CD4-positive, alpha-beta T cell treated with Interleukin-1 beta for 1 hour (primary cell): Measurements from ENCODE around the gene GALNT9.
"Not testable (repeated sequence)": the region's sequence is repeated elsewhere in the genome, so short reads cannot be mapped to it uniquely, and the experiment has no call there.

Experiments used
- DNase-seq, 2 donors: peaks; one replicate each; pipeline ENCODE4 v3.0.0-alpha.2; 2020 to 2022

The GALNT9 gene

DNA sequence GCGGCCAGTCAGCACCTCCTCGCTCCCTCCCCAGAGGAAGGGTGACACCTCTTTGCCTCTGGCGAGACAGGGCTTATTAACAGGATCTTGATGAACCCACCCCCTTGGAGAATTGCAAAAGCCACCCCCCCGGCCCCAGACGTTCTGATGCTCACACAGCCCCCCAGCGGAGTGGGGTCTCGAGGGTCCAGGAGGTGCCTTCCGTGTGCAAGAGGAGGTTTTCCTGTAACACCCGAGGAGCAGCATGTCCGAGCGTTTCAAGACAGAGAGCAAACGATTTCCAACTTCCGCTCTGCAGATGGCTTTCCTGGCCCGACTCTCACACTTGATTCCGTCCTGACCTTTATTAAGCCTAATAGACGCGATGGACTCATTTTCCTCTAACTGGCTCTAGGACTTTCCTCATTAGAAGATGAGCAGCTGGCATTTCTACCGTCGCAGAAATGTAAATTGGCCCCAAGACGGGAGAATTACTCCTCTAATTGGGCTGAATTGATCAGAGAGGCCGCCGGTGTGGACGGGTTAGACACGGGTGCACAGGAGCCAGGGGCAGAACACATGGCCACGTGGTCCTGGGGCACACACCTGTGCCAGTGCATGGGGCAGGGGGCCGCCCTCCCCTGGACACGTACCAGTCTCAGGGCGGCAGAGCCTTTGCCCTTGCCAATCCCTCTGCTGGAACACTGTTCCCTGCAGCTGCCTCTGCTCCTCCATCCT, 100.8 kb downstream of the GALNT9 start:
- no peak for DNase-seq

DNA sequence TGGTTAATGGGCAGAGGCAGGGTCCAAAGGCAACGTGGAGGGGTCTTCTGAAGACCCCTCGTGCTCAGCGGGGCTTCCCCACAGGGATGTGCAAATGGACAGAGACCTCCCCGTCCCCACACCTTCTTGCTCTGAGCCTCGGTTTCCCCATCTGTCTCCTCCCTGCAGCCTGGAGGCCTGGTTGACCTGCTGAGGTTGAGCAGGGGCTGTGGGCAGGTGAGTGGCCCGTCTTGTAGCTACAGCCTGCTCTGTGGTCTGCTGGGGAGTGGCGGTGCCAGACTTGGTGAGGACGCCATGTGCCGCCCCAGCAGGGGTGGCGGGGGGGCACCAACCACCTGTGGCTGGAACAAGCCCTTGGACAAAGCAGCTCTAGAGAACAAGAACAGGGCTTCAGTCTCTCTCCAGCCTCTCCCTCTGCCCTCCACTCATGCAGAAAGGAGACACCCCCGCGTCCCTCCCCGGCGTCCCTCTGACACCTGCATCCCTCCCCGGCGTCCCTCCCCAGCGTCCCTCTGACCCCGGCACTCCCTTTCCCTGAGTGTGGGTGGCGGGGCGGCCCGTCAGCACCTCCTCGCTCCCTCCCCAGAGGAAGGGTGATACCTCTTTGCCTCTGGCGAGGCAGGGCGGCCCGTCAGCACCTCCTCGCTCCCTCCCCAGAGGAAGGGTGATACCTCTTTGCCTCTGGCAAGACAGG, 101.5 kb downstream of the GALNT9 start:
- no peak for DNase-seq

DNA sequence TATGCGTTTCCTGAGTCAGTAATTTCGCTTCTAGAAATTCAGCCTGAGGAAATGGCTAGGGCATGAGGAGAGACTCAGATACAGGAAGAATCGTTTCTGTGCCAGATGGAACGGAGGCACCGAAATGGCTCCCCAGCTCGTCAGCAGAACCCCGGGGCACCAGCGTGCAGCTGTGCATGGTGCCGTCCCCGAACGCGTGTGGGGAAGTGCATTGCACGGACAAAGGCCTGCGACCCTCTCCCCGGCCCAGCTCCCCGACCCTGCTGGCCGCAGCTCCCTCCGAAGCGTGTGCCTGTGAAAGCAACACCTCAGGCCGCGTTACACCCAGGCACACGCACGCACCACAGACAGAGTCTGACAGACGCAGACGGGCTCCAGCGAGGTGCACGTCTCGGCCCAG, 102.3 kb downstream of the GALNT9 start:
- no peak for DNase-seq

DNA sequence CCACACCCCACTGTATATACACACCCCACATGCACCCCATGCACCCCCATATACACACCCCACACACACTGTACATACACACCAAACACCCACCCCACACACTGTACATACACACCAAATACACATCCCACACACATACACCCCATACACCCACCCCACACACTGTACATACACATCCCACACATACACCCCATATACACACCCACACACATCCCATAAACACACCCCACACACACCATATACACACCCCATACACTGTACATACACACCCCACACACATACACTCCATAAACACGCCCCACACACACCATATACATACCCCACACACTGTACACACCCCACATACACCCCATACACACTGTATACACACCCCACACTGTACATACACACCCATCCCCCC, 102.8 kb downstream of the GALNT9 start:
- no peak for DNase-seq

DNA sequence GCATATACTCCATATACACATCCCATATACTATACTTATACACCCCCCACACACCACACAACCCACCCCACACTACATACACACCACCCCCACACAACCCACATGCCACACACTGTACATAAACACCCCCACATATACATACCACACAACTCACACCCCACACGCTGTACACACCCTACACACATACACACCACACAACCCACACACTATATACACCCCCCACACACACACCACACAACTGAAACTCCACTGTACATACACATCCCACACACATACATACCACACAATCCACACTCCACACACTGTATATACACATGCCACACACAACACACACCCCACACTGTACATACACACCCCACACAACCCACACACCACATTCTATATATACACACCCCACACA, 104.2 kb downstream of the GALNT9 start:
- DNase-seq, result no peak

DNA sequence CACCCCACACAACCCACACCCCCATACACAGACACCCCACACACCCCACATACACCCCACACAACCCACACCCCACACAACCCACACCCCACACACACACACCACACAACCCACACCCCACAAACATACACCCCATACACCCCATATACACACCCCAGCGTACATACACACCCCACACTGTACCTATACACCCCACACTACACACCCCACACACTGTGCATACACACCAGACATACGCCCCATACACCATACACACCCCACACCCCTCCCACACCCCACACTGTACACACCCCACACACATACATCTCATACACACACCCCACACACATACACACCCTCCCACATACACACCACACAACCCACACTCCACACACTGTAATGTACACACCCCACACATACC, 104.9 kb downstream of the GALNT9 start:
- no peak for DNase-seq

DNA sequence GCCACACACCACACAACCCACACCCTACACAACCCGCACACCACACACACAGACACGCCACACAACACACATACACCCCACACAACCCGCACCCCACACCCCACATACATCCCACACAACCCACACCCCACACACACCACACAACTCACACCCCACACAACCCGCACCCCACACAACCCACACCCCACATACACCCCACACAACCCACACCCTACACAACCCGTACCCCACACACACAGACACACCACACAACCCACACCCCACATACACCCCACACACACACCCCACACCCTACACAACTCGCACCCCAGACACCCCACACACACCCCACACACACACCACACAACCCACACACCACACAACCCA, 106.6 kb downstream of the GALNT9 start:
- DNase-seq, result no peak

DNA sequence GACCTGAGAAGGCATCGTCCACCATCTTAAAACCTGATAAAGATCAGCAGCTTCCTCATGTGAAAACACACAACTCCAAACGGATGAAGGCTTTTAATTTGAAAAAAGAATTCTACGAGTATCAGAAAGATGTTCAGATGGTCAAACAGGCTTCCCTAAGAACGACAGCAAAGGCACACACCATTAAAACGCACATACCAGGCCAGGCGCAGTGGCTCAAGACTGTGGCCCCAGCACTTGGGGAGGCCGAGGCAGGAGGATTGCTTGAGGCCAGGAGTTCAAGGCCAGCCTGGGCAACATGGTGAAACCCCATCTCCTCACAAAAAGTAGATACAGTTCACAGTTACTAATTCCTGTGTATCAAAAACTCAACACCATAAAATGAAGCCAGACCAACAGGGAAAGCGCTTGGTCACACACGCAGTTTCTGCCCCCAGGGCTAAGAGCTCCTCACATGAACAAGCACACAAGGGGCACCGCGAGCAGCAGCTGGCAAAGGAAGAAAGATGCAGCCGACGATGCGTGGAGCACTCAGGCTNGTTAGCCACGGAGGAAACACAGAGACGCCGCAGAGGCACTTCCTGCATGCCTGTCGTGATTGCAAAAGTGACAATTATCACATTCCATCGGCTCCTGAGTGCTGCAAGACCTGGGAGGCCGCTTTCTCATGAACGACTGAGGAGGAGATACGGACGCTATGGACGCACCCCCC, 107.1 kb downstream of the GALNT9 start:
- peak; percentile 45 to 67 for DNase-seq

DNA sequence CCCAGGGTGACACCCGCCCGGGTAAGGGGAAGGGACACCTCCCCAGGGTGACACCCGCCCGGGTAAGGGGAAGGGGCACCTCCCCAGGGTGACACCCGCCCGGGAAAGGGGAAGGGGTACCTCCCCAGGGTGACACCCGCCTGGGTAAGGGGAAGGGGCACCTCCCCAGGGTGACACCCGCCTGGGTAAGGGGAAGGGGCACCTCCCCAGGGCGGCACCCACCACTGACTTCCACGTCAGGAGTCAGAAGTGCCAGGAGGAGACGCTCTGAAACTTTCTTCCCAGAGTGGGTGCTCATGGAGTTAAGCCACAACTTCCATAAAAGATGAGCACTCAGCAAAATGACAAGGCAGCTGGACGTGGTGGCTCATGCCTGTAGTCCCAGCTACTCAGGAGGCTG, 109.6 kb downstream of the GALNT9 start:
- not testable (repeated sequence) for DNase-seq

DNA sequence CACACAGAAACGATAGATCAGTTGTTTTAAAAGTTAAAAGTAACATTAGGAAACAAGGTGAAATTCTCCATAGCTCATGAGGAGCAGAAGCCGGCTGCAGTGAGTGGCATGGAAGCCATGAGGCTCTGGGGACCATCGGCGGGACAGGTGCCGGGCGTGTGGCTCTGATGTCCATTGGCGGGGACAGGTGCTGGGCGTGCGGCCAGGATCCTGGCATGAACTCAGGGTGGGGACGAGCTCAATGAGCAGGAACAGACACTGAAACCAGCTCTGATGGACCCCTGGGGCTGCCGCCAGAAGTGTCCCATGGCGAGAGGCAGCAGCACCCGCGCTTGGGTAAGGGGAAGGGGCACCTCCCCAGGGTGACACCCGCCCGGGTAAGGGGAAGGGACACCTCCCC, 110.1 kb downstream of the GALNT9 start:
- no peak for DNase-seq

DNA sequence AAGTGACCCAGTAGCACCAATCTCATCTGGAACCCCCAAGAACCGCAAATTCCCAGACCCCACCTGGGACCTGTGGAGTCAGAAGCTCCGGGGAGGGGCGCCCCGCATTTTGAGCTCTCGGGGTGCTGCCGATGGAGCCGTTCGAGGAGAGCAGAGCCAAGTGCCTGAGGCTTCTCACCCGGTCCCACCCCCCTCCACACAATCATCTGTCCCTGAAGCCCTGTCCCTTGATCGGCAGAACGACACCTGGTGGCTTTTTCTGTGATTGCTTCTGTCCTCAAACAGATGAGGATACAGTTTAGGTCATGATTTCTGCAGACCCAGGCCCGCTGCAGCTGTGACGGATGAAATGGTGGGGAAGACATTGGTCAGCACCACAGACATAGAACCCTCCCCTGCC, 110.5 kb downstream of the GALNT9 start:
- peak; percentile 48 to 59 for DNase-seq

DNA sequence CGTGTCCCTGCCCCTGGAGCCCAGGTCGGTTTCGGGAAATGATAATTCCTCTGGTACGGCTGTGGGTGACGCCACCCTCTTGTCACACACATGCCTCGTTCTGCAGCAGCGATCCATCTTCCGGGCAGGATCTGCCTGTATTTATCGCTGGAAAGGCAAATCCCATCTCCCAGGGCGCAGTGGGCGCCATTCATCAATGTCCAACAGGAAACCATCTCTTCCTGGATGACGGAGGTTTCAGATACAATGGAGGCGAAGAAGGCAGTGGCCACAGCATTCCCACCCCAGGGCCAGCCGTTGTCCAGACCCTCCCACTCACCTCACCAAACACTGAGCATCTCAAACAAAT, 110.9 kb downstream of the GALNT9 start:
- DNase-seq, result no peak

DNA sequence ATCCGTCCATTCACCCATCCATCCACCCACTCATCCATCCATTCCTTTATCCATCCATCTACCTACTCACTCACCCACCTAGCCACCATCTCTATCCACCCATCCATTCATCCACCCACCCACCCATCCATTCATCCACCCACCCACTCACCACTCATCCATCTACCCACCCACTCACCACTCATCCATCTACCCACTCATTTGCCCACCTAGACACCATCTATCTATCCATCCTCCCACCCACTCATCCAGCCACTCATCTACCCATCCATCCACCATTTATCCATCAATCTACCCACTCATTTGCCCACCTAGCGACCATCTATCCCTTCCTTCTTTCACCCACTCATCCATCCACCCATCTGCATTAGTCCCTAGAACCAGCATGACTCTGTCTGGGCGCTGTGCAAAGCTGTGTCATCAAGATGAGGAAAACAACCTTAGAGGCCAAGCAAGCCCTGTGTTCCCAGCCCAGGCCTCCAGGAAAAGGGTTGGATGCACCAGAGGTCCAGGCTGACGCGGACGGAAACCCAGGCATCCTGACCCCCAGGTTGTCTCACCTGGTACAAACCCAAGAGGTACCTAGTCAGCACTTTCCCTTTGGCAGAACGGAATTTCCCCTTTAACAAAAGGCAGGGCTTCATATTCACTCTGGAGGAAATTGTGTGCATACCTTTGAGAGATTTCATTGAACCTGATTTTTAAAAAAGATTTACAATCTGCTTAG, 111.4 kb downstream of the GALNT9 start:
- DNase-seq, result no peak

DNA sequence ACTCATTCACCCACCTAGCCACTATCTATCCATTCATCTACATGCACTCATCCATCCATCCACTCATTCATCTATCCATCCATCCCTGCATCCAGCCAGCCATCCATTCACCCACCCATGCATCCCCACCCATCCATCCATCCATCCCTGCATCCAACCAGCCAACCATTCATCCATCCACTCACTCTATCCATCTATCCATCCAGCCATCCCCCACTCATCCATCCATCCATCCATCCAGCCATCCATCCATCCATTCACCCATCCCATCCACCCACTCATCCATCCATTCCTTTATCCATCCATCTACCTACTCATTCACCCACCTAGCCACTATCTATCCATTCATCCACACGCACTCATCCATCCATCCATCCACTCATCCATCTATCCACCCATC, 112.0 kb downstream of the GALNT9 start:
- no peak for DNase-seq

DNA sequence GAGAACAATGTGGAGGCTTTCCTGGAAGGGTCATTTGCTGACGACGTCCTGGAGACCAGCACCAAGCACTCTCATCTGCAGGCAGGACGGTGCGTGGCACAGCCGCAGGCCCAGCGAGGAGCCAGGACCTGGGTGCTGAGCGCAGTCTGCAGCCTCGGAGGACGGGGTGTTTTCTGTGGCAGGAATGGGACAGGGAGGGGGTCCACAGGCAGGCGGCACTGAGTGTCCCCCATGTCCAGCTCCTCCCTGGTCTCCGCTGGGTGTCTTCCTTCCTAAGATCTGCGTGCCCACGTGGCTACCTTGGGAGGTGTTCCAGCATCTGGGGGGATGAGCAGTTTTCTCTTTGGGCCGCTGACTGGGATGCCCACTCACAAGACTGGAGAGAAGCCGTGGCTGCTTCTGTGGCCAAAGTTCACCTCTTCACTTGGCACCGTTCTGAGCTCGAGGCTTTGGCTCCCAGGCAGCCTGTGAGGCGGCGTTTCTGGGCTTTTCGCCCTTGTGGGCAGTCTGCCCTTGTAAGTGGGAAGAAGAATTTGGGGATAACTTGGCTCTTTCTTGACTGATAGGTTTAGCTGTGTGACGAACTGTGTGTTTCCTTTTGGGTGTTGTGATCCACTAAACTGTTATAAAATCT, 112.9 kb downstream of the GALNT9 start:
- no peak for DNase-seq

DNA sequence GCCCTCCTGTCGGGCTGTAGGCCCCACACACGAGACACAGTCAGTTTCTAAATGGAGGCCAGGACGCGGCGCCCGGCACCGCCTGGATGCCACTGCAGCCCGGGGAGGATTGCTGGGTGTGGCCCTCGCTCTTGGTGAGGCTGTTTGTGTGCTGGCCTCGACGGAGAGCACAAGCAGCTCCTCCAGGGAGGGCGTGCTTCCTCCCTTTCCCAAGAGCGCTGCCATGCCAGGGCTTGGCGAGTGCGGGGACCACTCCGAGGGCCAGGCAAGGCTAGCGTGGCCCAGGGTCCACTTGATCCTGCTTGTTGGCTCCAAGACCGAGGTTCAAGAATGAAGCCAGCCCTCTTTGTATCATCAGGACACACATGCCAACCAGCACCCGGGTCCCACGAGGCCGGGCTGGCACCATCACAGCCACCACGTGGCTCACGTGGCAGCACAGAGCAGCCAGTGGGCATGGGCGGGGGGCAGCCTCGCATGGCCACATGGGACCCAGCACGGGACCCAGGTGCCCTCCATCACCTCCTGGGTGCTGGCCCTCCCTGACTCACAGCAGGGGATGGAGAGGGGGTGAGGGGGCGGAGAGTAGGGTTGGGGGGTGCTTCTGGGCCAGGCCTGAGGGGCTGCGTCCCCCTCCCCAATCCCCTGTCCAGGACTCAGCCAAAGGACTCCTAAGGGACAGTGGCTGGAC, 113.9 kb downstream of the GALNT9 start:
- no peak for DNase-seq

DNA sequence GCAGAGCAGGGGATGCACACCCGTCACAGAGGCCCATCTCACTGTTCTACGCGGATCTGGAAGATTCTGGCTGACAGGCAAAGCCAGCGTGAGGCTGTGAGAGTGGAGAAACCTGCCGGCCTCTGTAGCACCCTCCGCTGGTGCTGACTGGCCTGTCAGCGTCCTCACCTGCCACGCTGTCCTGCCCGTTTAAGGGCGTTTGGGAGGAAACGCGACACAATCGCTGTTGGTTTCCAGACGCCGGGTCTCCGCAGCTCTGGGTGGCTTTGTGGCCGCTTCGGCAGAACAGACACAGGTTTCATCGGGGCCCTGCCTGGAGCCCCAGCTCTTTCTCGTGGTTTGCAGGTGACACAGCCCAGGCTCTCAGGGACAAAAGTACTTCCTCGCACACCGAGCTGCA, 114.5 kb downstream of the GALNT9 start:
- no peak for DNase-seq

DNA sequence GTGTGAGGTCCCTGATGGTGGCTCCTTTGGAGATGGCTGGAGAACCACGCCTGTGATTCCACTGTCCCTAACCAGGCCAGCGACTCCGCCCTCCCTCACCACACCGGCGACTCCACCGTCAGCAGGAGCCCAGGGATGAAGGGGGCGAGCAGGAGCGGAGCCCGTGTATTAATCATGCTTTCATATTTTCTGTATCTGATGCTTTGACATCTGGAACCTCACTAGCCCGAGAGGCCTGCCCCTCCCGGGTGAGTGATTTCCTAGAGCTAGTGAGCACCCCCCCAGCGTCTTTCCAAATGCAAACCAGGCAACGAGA, 115.3 kb downstream of the GALNT9 start:
- DNase-seq, result no peak

DNA sequence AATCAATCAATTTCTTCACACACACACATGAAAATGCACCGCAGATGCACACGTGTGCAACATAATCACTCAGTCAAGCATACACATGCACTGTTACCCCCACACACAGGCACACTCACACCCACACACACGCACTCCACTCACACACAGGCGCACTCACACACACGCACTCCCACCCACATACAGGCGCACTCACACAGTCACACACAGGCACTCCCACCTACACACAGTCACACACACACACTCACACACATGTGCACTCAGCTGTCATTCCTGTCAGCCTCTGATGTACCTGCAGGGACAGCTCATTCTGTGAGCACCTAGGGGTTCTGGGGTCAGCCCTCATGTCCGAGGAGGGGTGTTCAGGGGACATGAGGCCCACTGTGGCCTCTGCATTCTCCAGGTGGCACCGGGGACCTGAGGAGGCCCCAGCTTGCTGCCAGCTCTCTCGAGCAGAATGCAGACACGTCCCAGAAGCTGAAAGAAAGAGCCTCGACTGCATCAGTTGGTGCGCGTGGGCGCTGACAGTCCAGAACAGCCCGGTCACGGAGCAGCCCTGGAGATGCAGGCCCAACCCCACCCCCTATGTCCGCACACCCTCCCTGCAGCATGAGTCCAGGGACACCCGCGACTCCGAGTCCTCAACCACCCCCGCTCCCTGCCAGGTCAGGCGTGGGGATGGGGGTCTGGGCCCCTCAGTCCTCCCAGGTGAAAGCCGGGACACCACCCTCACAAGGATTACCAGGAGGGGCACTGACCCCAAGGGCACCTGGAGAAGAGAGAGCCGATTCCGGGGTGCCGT, 115.8 kb downstream of the GALNT9 start:
- DNase-seq, result no peak

DNA sequence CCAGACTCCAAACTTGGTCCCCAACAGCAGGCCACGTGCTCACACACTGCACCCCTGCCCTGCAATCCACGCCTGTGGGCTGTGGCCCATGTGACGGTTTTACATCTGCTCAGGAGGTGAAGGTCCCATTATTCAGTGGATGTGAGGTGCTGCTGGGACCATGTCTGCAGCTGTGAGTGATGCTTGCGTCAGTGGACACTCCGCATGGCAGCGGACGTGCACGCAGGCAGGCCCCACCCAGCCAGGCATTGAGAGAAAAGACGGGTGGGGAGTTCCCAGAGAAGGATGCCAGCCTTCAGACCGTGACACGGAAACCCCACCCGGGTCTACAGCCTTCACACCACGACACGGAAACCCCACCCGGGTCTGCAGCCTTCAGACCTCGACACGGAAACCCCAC, 117.6 kb downstream of the GALNT9 start:
- peak; percentile 53 to 54 for DNase-seq

DNA sequence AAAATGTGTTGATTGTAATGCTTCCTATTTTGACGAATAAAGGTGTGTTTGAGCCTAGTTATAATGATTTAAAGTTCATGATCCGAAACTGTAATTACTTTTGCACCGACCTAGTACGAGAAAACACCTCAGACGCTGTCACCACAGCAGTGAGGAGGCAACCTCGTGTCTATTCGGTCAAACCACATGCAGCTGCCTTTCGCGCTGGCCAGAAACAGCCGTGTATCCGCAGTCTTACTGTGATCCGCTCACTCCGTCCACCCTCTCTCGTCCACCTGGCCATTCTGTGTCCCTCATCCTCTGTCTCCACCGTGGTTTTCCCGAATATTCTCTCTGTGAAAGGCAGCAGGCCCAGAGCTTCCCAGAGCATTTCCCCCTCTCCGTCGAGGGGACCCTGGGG, 118.1 kb downstream of the GALNT9 start:
- DNase-seq, result no peak
